Activated T-cell treated with anti-CD3 and anti-CD28 coated beads, Interleukin-2, amount 50 U/mL, for 1 hour (primary cell): ENCODE measurements around the gene PSEN2.
A peak's percentile ranks its signal among the peaks of the same experiment; 100 is the strongest.

Source experiments
- DNase-seq: peaks from one replicate; pipeline ENCODE4 v3.0.0-alpha.2; 2020

The PSEN2 gene

GRCh38 chr1:226887006-226887405 is 16.6 kb downstream of the PSEN2 start:
- no peak for DNase-seq

DNA sequence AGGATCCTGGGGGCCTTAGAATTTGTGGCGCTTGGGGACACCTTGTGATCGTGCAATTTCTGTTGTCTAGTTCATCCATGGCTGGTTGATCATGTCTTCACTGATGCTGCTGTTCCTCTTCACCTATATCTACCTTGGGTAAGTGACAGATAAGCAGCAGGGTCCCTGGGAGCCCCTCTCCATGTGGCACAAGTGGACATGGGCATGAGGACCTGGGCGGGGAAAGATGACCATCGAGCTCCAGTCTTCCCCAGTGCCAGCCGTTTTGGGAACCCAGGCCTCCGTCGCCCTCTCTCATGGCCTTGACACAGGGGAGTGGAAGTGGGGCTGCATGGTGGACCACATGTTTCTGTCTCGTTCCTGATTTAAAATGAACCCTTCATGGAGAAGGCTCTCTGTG is 17.6 kb downstream of the PSEN2 start:
- DNase-seq = no peak

DNA sequence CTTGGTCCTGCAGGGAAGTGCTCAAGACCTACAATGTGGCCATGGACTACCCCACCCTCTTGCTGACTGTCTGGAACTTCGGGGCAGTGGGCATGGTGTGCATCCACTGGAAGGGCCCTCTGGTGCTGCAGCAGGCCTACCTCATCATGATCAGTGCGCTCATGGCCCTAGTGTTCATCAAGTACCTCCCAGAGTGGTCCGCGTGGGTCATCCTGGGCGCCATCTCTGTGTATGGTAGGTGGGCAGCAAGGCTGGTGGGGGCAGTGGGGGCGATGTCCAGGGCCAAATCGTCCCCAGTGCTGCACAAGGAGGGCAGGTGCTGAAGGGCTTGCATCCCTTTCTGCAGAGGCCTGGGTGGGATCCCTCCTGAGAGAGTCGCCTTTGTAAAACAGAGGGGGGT is 18.4 kb downstream of the PSEN2 start:
- DNase-seq = no peak

DNA sequence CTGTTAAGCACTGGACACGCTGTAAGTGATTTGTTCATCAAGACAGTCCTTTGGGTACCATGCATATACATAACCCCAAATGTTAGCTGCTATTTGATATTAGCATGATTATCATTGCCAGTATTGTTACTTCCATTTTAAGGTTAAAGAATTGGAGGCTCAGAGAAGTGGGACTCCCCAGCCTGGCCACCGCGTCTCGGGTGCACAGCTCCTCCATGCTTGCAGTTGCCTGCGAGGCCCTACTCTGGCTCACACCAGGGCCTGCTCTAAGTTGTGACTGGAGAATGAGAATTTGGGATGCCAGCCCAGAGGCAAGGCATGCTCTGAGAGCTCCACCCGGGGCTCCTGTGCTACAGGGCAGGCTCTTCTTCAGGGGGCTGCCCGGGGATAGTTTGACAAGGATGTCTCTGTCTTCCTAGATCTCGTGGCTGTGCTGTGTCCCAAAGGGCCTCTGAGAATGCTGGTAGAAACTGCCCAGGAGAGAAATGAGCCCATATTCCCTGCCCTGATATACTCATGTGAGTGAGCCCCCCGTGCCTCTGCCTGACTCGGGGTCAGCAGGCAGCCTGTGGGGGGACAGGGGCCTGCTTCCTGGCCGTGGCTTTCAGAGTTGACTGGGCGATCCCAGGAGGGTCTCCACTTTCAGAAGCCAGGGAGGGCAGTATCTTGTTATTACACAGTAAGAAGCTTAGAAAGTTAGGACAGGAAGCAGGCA is 19.4 kb downstream of the PSEN2 start:
- no peak for DNase-seq

DNA sequence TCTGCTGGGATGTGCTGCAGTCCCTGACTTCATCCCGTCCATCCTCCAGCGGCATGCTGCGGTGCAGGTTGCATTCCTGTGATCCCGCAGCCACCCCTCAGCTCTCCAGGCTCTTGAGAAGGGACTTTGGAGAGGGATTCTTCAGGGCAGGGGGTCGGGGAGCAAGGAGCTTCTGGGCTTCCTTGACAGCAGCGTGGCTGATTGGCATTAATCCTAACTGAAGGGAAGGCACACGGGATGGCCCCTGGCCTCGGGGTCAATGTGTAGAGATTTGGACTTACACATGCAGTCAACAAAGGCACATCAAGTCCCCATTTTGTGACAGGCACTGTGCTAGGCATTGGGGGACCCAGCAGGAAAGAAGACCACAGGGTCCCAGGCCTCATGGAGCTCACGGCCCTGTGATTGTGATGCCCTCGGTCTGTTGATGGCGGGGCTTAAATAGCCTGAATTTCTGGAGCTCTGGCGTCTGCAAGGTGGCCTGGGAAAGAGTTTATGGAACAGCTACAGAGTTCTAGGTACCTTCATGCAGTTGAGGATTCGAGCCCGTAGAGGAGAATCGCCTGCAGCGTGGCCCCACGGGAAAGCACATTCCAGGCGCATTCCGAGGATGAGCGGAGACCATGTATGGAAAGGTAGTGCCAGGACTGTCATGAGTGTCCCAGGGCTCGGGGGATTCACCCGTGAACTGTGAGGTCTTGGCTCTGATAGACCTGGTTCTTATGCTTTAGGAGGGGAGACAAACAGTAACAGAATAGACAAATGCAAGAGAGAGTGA is 20.1 kb downstream of the PSEN2 start:
- no peak for DNase-seq

DNA sequence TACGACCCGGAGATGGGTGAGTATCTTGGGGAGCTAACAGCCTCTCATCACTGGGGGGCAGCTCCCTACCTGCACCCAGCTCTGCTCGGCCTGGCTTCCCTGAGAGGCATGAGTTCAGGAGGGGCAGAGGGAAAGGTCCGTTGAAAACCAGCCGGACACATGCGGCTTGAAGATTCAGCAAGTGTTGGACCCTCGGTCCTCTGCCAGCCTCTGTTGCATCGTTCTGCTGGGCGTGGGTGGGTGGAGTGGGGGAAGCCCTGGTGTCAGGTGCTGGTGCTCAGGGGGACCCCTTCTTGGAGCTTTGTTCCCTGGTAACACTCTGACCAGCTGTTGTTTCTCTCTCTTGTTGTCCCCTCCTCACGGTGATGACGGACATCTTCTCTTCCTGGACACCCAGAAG is 20.9 kb downstream of the PSEN2 start:
- DNase-seq = no peak

- no peak for DNase-seq
Measured at GRCh38 chr1:226891846-226892523, 21.6 kb downstream of the PSEN2 start.

- no peak for DNase-seq
Measured at GRCh38 chr1:226892524-226892875, 22.1 kb downstream of the PSEN2 start.

GRCh38 chr1:226893936-226894335 is 23.5 kb downstream of the PSEN2 start:
- DNase-seq = no peak

DNA sequence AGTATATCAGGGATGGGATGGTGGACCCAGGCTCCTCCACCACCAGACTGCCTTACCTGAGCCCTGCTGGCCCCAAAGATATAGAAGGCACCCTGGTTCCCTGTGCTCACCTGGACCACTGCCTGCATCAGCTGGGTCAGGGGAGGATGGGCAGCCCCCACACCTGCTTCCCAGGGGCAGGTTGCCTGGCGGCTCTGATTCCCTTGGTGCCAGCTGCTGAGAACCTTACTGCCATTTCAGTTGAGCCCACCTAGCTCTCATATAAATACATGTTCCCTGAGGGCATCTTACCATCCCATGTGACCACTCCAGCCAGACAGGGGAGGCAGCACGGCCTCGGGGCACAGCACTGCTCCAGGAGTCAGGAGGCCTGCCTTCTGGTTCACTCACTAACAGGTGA is 24.4 kb downstream of the PSEN2 start:
- DNase-seq = no peak

DNA sequence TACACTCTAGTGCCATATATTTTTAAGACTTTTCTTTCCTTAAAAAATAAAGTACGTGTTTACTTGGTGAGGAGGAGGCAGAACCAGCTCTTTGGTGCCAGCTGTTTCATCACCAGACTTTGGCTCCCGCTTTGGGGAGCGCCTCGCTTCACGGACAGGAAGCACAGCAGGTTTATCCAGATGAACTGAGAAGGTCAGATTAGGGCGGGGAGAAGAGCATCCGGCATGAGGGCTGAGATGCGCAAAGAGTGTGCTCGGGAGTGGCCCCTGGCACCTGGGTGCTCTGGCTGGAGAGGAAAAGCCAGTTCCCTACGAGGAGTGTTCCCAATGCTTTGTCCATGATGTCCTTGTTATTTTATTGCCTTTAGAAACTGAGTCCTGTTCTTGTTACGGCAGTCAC is 25.2 kb downstream of the PSEN2 start:
- no peak for DNase-seq

GRCh38 chr1:226898246-226898645 is 27.8 kb downstream of the PSEN2 start:
- DNase-seq = no peak

GRCh38 chr1:226901421-226901820 is 31.0 kb downstream of the PSEN2 start:
- no peak for DNase-seq

- no peak for DNase-seq
Measured at GRCh38 chr1:226902601-226903000, 32.2 kb downstream of the PSEN2 start.

GRCh38 chr1:226903819-226904716 is 33.7 kb downstream of the PSEN2 start:
- DNase-seq = no peak

DNA sequence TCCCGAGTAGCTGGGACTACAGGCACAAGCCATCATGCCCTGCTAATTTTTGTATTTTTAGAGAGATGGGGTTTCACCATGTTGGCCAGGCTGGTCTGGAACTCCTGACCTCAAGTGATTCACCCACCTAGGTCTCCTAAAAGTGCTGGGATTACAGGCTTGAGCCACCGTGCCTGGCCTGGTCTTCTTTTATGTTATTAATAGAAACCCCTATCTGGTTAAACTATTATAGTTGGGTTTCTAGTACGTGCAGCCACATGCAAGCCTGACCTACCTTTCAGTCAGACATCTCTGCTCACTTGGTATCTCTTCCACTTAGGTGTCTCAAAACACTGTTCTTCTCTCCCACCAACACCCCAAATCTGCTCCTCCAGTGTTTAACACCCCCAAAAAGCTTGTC is 34.4 kb downstream of the PSEN2 start:
- DNase-seq = no peak

- no peak for DNase-seq
Measured at GRCh38 chr1:226908419-226908818, 38.0 kb downstream of the PSEN2 start.

GRCh38 chr1:226908913-226909312 is 38.5 kb downstream of the PSEN2 start:
- no peak for DNase-seq

DNA sequence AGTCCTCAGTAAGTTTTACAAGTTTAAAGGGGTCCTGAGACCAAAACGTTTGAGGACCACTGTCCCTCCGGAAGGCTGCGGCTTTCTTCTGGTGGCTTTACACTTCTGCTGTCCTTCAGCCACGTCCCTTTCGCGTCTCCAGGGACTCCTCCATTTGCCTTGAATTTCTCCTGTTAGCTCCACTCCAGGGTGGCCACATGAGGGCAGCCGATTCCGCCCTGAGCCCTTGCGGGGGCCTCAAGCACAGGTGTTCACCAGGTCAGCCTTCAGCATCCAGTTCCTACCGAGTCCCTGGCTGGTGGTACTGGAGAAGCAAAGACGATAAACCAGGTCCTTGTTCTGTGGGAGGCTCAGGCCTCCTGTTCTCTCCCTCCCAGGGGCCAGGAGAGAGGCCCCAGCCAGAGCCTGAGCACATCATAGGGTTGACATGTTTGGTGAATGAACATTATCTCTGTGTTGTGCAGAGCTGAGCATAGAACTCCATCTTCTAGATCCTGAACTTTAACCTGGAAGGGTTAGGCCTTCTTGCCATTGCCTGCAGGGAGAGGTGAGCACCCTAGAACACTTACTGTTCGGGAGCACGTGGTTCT is 42.3 kb downstream of the PSEN2 start:
- DNase-seq = peak; percentile 43

GRCh38 chr1:226915672-226915995 is 45.2 kb downstream of the PSEN2 start:
- DNase-seq = no peak

GRCh38 chr1:226916497-226916896 is 46.1 kb downstream of the PSEN2 start:
- DNase-seq = no peak

DNA sequence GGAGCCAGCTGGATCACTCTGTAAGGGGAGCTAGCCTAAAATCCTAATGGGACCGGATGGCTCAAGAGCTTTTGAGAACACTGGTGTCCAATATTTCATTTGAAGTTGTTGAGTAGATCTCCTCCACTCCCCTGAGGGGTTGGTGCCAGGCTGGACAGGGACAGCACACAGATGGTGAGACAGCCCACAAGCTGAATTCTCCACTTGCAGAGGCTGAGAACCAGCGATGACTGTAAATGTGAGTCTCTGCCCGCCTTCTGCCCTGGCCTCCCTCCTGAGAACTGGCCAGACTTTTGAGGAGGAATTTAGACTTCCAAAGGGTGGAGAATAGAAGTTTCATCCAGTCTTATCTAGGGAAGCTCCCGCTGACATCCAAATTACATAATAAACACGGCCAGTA is 49.2 kb downstream of the PSEN2 start:
- no peak for DNase-seq

DNA sequence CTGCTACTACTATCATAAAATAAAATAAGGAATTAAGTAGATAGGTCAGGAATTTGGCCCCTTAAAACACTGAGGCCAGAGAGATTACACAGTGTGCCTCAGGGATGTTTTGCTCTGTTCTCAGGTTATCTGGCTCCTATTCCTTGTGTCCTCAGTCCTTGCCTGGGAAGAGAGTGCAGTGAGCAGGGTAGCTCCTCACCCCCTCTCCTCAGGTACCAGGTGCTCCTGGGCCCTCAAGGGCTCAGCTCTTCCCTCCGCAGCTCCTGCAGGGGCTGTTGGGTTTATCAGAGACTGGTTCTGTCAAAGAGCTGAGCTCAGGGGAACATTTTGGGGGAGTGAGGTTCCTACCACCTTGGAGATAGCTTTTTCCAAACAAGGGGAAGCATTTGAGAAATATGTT is 49.6 kb downstream of the PSEN2 start:
- no peak for DNase-seq
